Immature natural killer cell (primary cell): ENCODE data around the gene SAMD4B. TPM values are rescaled to one million over a fixed set of nuclear protein-coding genes. Genes with fewer than 3 reads are reported as not detected.

Experiments
- DNase-seq, 3 donors: peaks; one replicate each; pipeline ENCODE4 v3.0.0; 2022; ENCODE audit warnings: mixed read lengths in 1 of 3
- H3K27ac Mint-ChIP-seq, 6 donors: one replicate each; pipeline ENCODE4 v1.8.0; 2020; ENCODE audit warnings: mixed read lengths in 6 of 6, mild to moderate bottlenecking in 5 of 6, inconsistent platforms in 4 of 6, moderate library complexity in 3 of 6
- H3K27me3 Mint-ChIP-seq, 3 donors: one replicate each; pipeline ENCODE4 v1.8.0; 2020 to 2021; ENCODE audit warnings: low read depth in 3 of 3, mild to moderate bottlenecking in 3 of 3, mixed read lengths in 3 of 3, moderate library complexity in 3 of 3, inconsistent platforms in 1 of 3
- H3K36me3 Mint-ChIP-seq, 3 donors: one replicate each; pipeline ENCODE4 v1.8.0; 2020; ENCODE audit warnings: mixed read lengths in 3 of 3, inconsistent platforms in 2 of 3, mild to moderate bottlenecking in 2 of 3
- H3K4me1 Mint-ChIP-seq, 2 donors: one replicate each; pipeline ENCODE4 v1.8.0; 2020; ENCODE audit warnings: inconsistent platforms in 2 of 2, mild to moderate bottlenecking in 2 of 2, mixed read lengths in 2 of 2, moderate library complexity in 1 of 2
- H3K4me3 Mint-ChIP-seq, 5 donors: one replicate each; pipeline ENCODE4 v1.8.0; 2020; ENCODE audit warnings: mild to moderate bottlenecking in 5 of 5, mixed read lengths in 5 of 5, inconsistent platforms in 3 of 5, moderate library complexity in 3 of 5
- H3K9me3 Mint-ChIP-seq, 6 donors: one replicate each; pipeline ENCODE4 v1.8.0; 2020; ENCODE audit warnings: mild to moderate bottlenecking in 6 of 6, mixed read lengths in 6 of 6, inconsistent platforms in 4 of 6, moderate library complexity in 3 of 6
- polyA plus RNA-seq, 3 donors: library from polyadenylated mRNA; unstranded; fragments of 300-500 nt; fragmentation: Illumina TruSeq; gene quantifications; one replicate each; pipeline ENCODE4 v1.2.3, GENCODE V29; 2021

The SAMD4B gene, protein sequence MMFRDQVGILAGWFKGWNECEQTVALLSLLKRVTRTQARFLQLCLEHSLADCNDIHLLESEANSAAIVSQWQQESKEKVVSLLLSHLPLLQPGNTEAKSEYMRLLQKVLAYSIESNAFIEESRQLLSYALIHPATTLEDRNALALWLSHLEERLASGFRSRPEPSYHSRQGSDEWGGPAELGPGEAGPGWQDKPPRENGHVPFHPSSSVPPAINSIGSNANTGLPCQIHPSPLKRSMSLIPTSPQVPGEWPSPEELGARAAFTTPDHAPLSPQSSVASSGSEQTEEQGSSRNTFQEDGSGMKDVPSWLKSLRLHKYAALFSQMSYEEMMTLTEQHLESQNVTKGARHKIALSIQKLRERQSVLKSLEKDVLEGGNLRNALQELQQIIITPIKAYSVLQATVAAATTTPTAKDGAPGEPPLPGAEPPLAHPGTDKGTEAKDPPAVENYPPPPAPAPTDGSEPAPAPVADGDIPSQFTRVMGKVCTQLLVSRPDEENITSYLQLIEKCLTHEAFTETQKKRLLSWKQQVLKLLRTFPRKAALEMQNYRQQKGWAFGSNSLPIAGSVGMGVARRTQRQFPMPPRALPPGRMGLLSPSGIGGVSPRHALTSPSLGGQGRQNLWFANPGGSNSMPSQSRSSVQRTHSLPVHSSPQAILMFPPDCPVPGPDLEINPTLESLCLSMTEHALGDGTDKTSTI
- polyA plus RNA-seq: 10 to 100 TPM in 1 of 3 donors, 1 to 10 TPM in 2; 2.9 to 17.8 (median 3.9) TPM

DNA sequence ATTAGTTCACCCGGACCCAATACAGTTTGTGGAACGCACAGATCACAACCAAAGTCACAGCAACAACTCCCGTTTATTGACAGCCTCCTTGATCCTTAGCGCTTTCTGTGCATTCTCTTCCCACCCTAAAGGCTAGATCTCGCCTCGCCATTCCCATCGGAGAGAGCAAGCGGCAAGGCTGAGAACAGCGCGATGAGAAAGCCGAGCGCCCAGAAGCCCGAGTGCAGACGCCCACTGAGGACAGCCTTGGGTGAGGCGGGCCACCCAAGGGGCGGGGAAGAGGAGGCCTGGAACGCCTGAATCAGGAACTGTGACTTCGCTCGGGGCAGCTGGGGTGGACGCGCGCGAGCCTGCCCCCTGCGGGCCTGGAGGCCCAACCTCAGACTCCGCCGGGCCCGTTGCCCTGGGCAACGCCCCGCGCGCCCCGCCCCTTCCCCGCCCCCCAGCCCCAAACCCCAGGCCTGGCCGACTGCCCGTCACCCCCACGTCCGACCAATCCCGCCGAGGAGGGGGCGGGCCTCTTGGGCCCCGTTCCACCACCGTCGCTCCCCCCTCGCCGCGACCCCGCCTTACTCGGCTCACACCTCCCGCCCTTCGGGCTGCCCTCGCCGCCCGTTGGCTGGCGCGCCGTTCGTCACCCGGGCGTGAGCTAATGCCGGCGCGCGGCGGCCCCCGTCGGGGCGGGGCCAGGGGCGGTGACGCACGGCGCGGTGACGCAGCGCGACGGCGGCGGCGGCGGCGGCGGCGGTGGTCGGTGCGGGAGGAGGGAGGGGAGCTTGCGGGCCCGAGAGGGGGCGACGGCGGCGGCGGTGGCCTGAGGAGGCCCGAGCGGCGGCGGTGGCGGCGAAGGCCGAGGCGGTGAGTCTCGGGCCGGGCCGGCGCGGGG lies at the start of gene SAMD4B:
Gene SAMD4B (plus strand): TSS at position 703 of the 886 bp plus-strand sequence. CDS start 14,473 bp downstream, outside the sequence.
- Mint-ChIP-seq H3K27me3 (peaks cover 12 to 19% (median 12%) of the 10 kb centered on the region in 3 donors), H3K4me1 (peaks cover 55 to 71% of the 10 kb centered on the region in 2 donors), H3K4me3 (peak within 1 kb of the TSS; percentile 91 to 99 (median 97)), H3K9me3 (no peaks in the 10 kb centered on the region), H3K36me3 (no peaks in the 10 kb centered on the region), H3K27ac (peak within 1 kb of the TSS; percentile 83 to 99 (median 94))
- DNase-seq: peak; percentile 99 to 100 (median 100)

GRCh38 chr19:39293394-39293793 lies 48.8 kb upstream of the SAMD4B start:
- H3K27ac Mint-ChIP-seq: no peak overlapping the region
- DNase-seq: no peak
- H3K9me3 Mint-ChIP-seq: no peaks in the 10 kb centered on the region
- H3K27me3 Mint-ChIP-seq: peaks cover 9 to 13% (median 10%) of the 10 kb centered on the region in 3 donors
- peaks cover 28 to 31% of the 10 kb centered on the region in 2 donors for H3K4me1 Mint-ChIP-seq
- peaks cover 0 to 4% (median 0%) of the 10 kb centered on the region in 3 donors for H3K36me3 Mint-ChIP-seq
- H3K4me3 Mint-ChIP-seq: no peak overlapping the region

DNA sequence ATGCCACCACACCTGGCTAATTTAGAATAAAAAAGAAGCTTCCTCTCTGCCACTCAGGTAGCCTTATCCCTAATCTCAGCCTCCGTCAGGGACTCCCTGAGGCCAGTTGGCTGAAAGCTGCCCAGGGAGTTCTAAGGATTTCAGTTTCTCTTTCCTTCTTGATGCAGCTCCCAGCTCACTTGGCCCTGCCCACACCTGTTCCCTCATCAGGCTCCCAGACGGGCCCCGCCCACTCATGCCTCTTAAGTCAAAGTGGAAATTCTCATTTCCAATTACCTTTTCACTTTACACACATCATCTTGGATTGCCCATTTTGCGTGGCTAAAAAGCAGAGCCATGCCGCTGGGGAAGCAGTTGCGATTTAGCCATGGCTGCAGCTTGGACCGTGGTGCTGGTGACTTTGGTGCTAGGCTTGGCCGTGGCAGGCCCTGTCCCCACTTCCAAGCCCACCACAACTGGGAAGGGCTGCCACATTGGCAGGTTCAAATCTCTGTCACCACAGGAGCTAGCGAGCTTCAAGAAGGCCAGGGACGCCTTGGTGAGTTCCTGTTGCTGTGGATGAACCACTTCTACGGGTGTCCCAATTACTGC lies 46.1 kb upstream of the SAMD4B start, which contains the start of gene IFNL1:
Gene IFNL1 (plus strand): TSS at position 353 of the 591 bp plus-strand sequence. CDS start 15 bp downstream, at position 368.
- no peak for DNase-seq
- Mint-ChIP-seq H3K9me3 (no peaks in the 10 kb centered on the region), H3K4me3 (peak within 1 kb of the TSS; percentile 54 to 81 (median 63)), H3K36me3 (no peaks in the 10 kb centered on the region), H3K4me1 (peaks cover 50 to 55% of the 10 kb centered on the region in 2 donors), H3K27me3 (peaks cover 19 to 23% (median 21%) of the 10 kb centered on the region in 3 donors), H3K27ac (peak within 1 kb of the TSS; percentile 56 to 91 (median 74))

GRCh38 chr19:39296906-39297305 lies 45.3 kb upstream of the SAMD4B start:
- no peaks in the 10 kb centered on the region for H3K9me3 Mint-ChIP-seq
- no peak for DNase-seq
- peaks cover 52 to 61% of the 10 kb centered on the region in 2 donors for H3K4me1 Mint-ChIP-seq
- peaks cover 19 to 23% (median 21%) of the 10 kb centered on the region in 3 donors for H3K27me3 Mint-ChIP-seq
- peak overlapping the region in 5 of 6 donors; percentile 56 to 91 (median 78) for H3K27ac Mint-ChIP-seq
- no peaks in the 10 kb centered on the region for H3K36me3 Mint-ChIP-seq
- peak overlapping the region; percentile 54 to 81 (median 63) for H3K4me3 Mint-ChIP-seq

DNA sequence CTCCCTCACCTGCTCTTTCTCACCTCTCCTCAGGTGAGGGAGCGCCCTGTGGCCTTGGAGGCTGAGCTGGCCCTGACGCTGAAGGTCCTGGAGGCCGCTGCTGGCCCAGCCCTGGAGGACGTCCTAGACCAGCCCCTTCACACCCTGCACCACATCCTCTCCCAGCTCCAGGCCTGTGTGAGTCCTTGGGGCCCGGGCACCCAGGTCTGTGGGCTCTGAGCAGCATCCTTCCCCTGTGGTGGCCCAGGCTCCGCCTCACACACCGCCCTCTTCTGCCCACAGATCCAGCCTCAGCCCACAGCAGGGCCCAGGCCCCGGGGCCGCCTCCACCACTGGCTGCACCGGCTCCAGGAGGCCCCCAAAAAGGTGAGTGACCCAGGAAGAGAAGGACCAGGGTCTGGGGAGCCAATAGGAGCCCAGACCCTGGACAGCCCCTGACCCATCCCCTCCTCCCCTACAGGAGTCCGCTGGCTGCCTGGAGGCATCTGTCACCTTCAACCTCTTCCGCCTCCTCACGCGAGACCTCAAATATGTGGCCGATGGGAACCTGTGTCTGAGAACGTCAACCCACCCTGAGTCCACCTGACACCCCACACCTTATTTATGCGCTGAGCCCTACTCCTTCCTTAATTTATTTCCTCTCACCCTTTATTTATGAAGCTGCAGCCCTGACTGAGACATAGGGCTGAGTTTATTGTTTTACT lies 44.1 kb upstream of the SAMD4B start:
- peaks cover 52 to 66% of the 10 kb centered on the region in 2 donors for H3K4me1 Mint-ChIP-seq
- peak overlapping the region; percentile 84 to 97 (median 90) for H3K27ac Mint-ChIP-seq
- peak overlapping the region; percentile 81 to 89 (median 83) for H3K4me3 Mint-ChIP-seq
- no peaks in the 10 kb centered on the region for H3K36me3 Mint-ChIP-seq
- peaks cover 19 to 23% (median 21%) of the 10 kb centered on the region in 3 donors for H3K27me3 Mint-ChIP-seq
- DNase-seq: peak; percentile 92 to 94 (median 93)
- H3K9me3 Mint-ChIP-seq: no peaks in the 10 kb centered on the region

GRCh38 chr19:39299404-39299803 lies 42.8 kb upstream of the SAMD4B start:
- Mint-ChIP-seq H3K27ac (peak overlapping the region; percentile 84 to 97 (median 90)), H3K36me3 (no peaks in the 10 kb centered on the region), H3K27me3 (peaks cover 17 to 23% (median 21%) of the 10 kb centered on the region in 3 donors), H3K4me3 (peak overlapping the region; percentile 56 to 86 (median 76)), H3K4me1 (peaks cover 50 to 66% of the 10 kb centered on the region in 2 donors), H3K9me3 (no peaks in the 10 kb centered on the region)
- DNase-seq: peak; percentile 72 to 75 (median 74)

GRCh38 chr19:39299832-39300231 lies 42.4 kb upstream of the SAMD4B start:
- Mint-ChIP-seq H3K9me3 (no peaks in the 10 kb centered on the region), H3K36me3 (no peaks in the 10 kb centered on the region), H3K27ac (peak overlapping the region; percentile 84 to 97 (median 90)), H3K4me3 (peak overlapping the region; percentile 56 to 86 (median 76)), H3K4me1 (peaks cover 49 to 66% of the 10 kb centered on the region in 2 donors), H3K27me3 (peaks cover 17 to 23% (median 21%) of the 10 kb centered on the region in 3 donors)
- no peak for DNase-seq

DNA sequence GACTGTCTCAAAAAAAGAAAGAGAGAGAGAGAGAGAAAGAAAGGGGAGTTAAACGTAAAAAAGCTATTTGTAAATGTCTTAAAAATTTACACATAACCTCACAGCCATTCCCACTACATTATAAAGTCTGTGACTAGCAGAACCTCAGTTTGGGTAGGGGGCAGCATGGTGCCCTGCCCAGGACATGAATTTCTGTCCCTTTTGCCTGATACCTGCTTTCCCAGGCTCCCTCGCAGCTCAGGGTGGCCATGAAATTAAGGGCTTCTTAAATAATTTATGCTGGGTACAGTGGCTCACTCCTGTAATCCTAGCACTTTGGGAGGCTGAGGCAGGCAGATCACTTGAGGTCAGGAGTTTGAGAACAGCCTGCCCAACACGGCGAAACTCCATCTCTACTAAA lies 41.2 kb upstream of the SAMD4B start:
- Mint-ChIP-seq H3K27ac (peak overlapping the region in 3 of 6 donors; percentile 52 to 95 (median 72)), H3K9me3 (no peaks in the 10 kb centered on the region), H3K4me1 (peaks cover 46 to 58% of the 10 kb centered on the region in 2 donors), H3K4me3 (no peak overlapping the region), H3K27me3 (peaks cover 17 to 23% (median 21%) of the 10 kb centered on the region in 3 donors), H3K36me3 (peaks cover 0 to 2% (median 0%) of the 10 kb centered on the region in 3 donors)
- no peak for DNase-seq

GRCh38 chr19:39301562-39301961 lies 40.7 kb upstream of the SAMD4B start:
- Mint-ChIP-seq H3K36me3 (peaks cover 2 to 8% (median 5%) of the 10 kb centered on the region in 3 donors), H3K4me1 (peaks cover 40 to 53% of the 10 kb centered on the region in 2 donors), H3K27ac (no peak overlapping the region), H3K9me3 (no peaks in the 10 kb centered on the region), H3K27me3 (peaks cover 17 to 23% (median 21%) of the 10 kb centered on the region in 3 donors), H3K4me3 (no peak overlapping the region)
- DNase-seq: no peak

- H3K4me3 Mint-ChIP-seq: no peak overlapping the region
- DNase-seq: no peak
- no peak overlapping the region for H3K27ac Mint-ChIP-seq
- no peaks in the 10 kb centered on the region for H3K9me3 Mint-ChIP-seq
- H3K4me1 Mint-ChIP-seq: peaks cover 23 to 33% of the 10 kb centered on the region in 2 donors
- H3K27me3 Mint-ChIP-seq: peaks cover 7 to 12% (median 8%) of the 10 kb centered on the region in 3 donors
- peaks cover 7 to 14% (median 9%) of the 10 kb centered on the region in 3 donors for H3K36me3 Mint-ChIP-seq
These were observed 38.6 kb upstream of the SAMD4B start for GRCh38 chr19:39303373-39304184.

- Mint-ChIP-seq H3K27me3 (peaks cover 4 to 8% (median 6%) of the 10 kb centered on the region in 3 donors), H3K4me1 (peaks cover 23 to 35% of the 10 kb centered on the region in 2 donors), H3K9me3 (no peaks in the 10 kb centered on the region), H3K36me3 (peaks cover 7 to 19% (median 9%) of the 10 kb centered on the region in 3 donors), H3K4me3 (no peak overlapping the region), H3K27ac (no peak overlapping the region)
- DNase-seq: no peak
These were observed 38.1 kb upstream of the SAMD4B start for GRCh38 chr19:39304185-39304513.
